HG03469 (cell line): ENCODE data around the gene SPO11.

ENCODE experiments used
- ATAC-seq: cut with Tn5 transposase; IDR thresholded peaks from one replicate; pipeline ENCODE4 v1.9.1; 2021; ENCODE audit warnings: mild to moderate bottlenecking, moderate library complexity, moderate number of reproducible peaks; ENCODE audit not compliant: unreplicated experiment

Gene SPO11

GRCh38 chr20:57374343-57374930 is 44.8 kb downstream of the SPO11 start:
- ATAC-seq: no peak

GRCh38 chr20:57374931-57375651 is 45.5 kb downstream of the SPO11 start:
- ATAC-seq: no peak

GRCh38 chr20:57375652-57376230 is 46.1 kb downstream of the SPO11 start:
- ATAC-seq: no peak

- ATAC-seq: no peak
Measured at GRCh38 chr20:57377350-57377749, 47.7 kb downstream of the SPO11 start.

GRCh38 chr20:57378107-57378506 is 48.5 kb downstream of the SPO11 start:
- no peak for ATAC-seq

GRCh38 chr20:57378646-57379262 is 49.2 kb downstream of the SPO11 start:
- ATAC-seq: no peak

GRCh38 chr20:57379263-57379647 is 49.7 kb downstream of the SPO11 start:
- ATAC-seq: no peak

GRCh38 chr20:57380081-57380750 is 50.6 kb downstream of the SPO11 start:
- ATAC-seq: no peak

- no peak for ATAC-seq
Measured at GRCh38 chr20:57381596-57382503, 52.2 kb downstream of the SPO11 start.

GRCh38 chr20:57382516-57382915 is 52.9 kb downstream of the SPO11 start:
- ATAC-seq: no peak

GRCh38 chr20:57383447-57384347 is 54.1 kb downstream of the SPO11 start:
- ATAC-seq: no peak

GRCh38 chr20:57384486-57384885 is 54.9 kb downstream of the SPO11 start:
- ATAC-seq: no peak

- no peak for ATAC-seq
Measured at GRCh38 chr20:57384953-57385761, 55.6 kb downstream of the SPO11 start.

GRCh38 chr20:57385940-57386339 is 56.3 kb downstream of the SPO11 start:
- no peak for ATAC-seq

- ATAC-seq: no peak
Measured at GRCh38 chr20:57386762-57387161, 57.2 kb downstream of the SPO11 start.

GRCh38 chr20:57387463-57387862 is 57.9 kb downstream of the SPO11 start:
- no peak for ATAC-seq

- ATAC-seq: no peak
Measured at GRCh38 chr20:57387945-57388371, 58.4 kb downstream of the SPO11 start.

GRCh38 chr20:57388953-57389694 is 59.5 kb downstream of the SPO11 start:
- ATAC-seq: no peak
